Sigmoid colon (tissue), 7 donors: Measurements from ENCODE around the gene PPT1. TPM values are rescaled to one million over a fixed set of nuclear protein-coding genes. Genes with fewer than 3 reads are reported as not detected.
A peak's percentile ranks its signal among the peaks of the same experiment; 100 is the strongest.

ENCODE experiments used
- DNase-seq: peaks from one replicate; pipeline ENCODE4 v3.0.0-alpha.2; 2019
- H3K27ac ChIP-seq, 4 donors: fragments of 200-600 bp; sonication (generic); one replicate each; pipeline ENCODE4 v1.5.1; 2016 to 2019; ENCODE audit warnings: mild to moderate bottlenecking in 1 of 4
- H3K27me3 ChIP-seq, 3 donors: fragments of 200-600 bp; sonication (generic); one replicate each; pipeline ENCODE4 v1.5.1; 2019; ENCODE audit warnings: mild to moderate bottlenecking in 1 of 3
- H3K36me3 ChIP-seq, 4 donors: fragments of 200-600 bp; sonication (generic); one replicate each; pipeline ENCODE4 v1.5.1; 2016 to 2019
- H3K4me1 ChIP-seq, 4 donors: fragments of 200-600 bp; sonication (generic); one replicate each; pipeline ENCODE4 v1.5.1; 2017 to 2019
- H3K4me3 ChIP-seq, 4 donors: fragments of 200-600 bp; sonication (generic); one replicate each; pipeline ENCODE4 v1.5.1; 2017 to 2019; ENCODE audit warnings: mild to moderate bottlenecking in 2 of 4, moderate library complexity in 1 of 4
- H3K9me3 ChIP-seq, 4 donors: fragments of 200-600 bp in 3 of 4; sonication (generic) in 3 of 4; one replicate each; pipeline versions ENCODE4 v1.5.1 to v1.6.1; 2013 to 2019
- EP300 ChIP-seq, 4 donors: sonication (generic); formaldehyde crosslinking; IDR thresholded peaks; one replicate each; pipeline ENCODE4 v1.6.1; 2017; ENCODE audit warnings: antibody characterized with exemption in 4 of 4
- POLR2A ChIP-seq, 2 donors: fragments of 450-650 bp; IDR thresholded peaks; one replicate each; pipeline ENCODE4 v1.6.1; 2016; ENCODE audit warnings: antibody characterized with exemption in 2 of 2, mild to moderate bottlenecking in 2 of 2, moderate library complexity in 2 of 2
- POLR2AphosphoS5 ChIP-seq, 4 donors: sonication (generic); formaldehyde crosslinking; IDR thresholded peaks; one replicate each; pipeline ENCODE4 v1.6.1; 2017; ENCODE audit warnings: antibody characterized with exemption in 4 of 4
- WGBS, 2 donors: extraction: QIAGEN DNeasy Blood & Tissue Kit; methylation state at CpG; one replicate each; pipeline ENCODE4 v1.1.7; 2013; 5-methylcytosine and 5-hydroxymethylcytosine counted together
- intact Hi-C: fragments of 100-400 bp; cut with DNase I; formaldehyde crosslinking; loops from one replicate; pipeline ENCODE4 v1.15.1; 2023
- polyA plus RNA-seq, 3 donors: library from polyadenylated mRNA; stranded (reverse); fragments of 200-250 nt; gene quantifications; one replicate each; pipeline ENCODE4 v1.2.3, GENCODE V29; 2013
- total RNA-seq, 4 donors: library from RNA; depleted of rRNA; stranded (reverse); fragments of >200 nt; gene quantifications; one replicate each; pipeline ENCODE4 v1.1.0, GENCODE V29; 2016
- TF ChIP-seq, protein P1 (sequence below), 4 experiments: fragments of 450-650 bp in 3 of 4; fragments of 200-600 bp in 1 of 4; IDR thresholded peaks; one replicate each; pipeline ENCODE4 v1.5.1; 2016 to 2019; ENCODE audit warnings: antibody characterized with exemption in 4 of 4, mild to moderate bottlenecking in 3 of 4, moderate library complexity in 2 of 4
- donor health status: healthy with polysubstance abuse.
- donor health status: Bipolar disorder and iron deficiency.
- donor health status: healthy.

The PPT1 gene
- total and polyA plus RNA-seq, 7 donors, result 10.2 to 86.7 (median 74.2) TPM

DNA sequence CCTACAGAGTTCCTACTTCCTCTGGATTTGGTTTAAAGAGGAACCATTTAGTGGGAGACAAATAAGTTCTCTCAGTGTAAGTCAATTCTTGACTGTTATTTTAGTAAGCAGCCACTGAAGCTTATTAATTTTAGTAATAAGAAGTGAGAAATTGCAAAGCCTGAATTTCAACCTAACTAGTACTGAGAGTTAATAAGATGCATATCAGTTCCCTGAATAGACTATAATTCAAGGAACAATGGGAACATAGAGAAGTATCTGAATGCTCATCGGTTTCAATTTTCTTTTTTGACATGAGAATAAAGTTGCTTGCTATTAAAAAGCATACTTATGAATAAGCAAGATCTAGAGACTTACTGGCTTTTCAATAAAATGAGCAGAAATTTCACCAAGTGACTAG is 8.0 kb upstream of the PPT1 start:
- 80 to 82% methylated on average over 1 of the region's 1 CpG for whole genome bisulfite sequencing, 2 donors
- TF ChIP-seq, protein P1, sequence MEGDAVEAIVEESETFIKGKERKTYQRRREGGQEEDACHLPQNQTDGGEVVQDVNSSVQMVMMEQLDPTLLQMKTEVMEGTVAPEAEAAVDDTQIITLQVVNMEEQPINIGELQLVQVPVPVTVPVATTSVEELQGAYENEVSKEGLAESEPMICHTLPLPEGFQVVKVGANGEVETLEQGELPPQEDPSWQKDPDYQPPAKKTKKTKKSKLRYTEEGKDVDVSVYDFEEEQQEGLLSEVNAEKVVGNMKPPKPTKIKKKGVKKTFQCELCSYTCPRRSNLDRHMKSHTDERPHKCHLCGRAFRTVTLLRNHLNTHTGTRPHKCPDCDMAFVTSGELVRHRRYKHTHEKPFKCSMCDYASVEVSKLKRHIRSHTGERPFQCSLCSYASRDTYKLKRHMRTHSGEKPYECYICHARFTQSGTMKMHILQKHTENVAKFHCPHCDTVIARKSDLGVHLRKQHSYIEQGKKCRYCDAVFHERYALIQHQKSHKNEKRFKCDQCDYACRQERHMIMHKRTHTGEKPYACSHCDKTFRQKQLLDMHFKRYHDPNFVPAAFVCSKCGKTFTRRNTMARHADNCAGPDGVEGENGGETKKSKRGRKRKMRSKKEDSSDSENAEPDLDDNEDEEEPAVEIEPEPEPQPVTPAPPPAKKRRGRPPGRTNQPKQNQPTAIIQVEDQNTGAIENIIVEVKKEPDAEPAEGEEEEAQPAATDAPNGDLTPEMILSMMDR (IDR thresholded peaks at IDR 0.05), result no peak
- no peak for TF ChIP-seq EP300 (IDR thresholded peaks at IDR 0.05)
- TF ChIP-seq POLR2A (IDR thresholded peaks at IDR 0.05), result no peak
- TF ChIP-seq POLR2AphosphoS5 (IDR thresholded peaks at IDR 0.05), result no peak
- Histone ChIP-seq H3K27ac (no peak overlapping the region), H3K27me3 (no peaks in the 10 kb centered on the region), H3K9me3 (peaks cover 0 to 4% (median 2%) of the 10 kb centered on the region in 4 donors), H3K4me3 (no peak overlapping the region), H3K36me3 (no peaks in the 10 kb centered on the region), H3K4me1 (no peaks in the 10 kb centered on the region)
- intact Hi-C loops, result no loop called here
- DNase-seq, result no peak

DNA sequence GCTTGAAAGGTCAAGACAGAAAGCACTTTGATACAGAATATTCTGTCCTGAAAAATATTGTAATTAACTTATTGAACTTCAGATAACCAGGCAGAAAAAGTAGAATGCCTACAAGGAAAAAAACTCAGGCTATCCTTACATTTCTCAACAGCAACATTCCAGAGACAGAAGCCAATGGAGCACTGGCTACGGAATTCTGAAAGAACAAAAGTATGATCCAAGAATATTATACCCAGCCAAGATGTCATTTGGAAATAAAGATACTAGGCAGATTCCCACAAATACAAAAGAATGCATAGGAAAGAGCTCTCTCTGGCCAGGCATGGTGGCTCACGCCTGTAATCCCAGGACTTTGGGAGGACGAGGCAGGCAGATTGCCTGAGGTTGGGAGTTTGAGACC is 5.8 kb upstream of the PPT1 start:
- WGBS, 2 donors, result 95 to 96% methylated on average over 3 of the region's 3 CpGs
- no peak overlapping the region for H3K27ac ChIP-seq
- no peaks in the 10 kb centered on the region for H3K9me3 ChIP-seq
- no peak for DNase-seq
- no peaks in the 10 kb centered on the region for H3K27me3 ChIP-seq
- TF ChIP-seq, protein P1 (IDR thresholded peaks at IDR 0.05), result no peak
- no peak for TF ChIP-seq EP300 (IDR thresholded peaks at IDR 0.05)
- TF ChIP-seq POLR2A (IDR thresholded peaks at IDR 0.05), result no peak
- no peaks in the 10 kb centered on the region for H3K36me3 ChIP-seq
- intact Hi-C loops, result no loop called here
- no peaks in the 10 kb centered on the region for H3K4me1 ChIP-seq
- H3K4me3 ChIP-seq, result no peak overlapping the region

GRCh38 chr1:40102038-40102437 is 5.0 kb upstream of the PPT1 start:
- TF ChIP-seq EP300 (IDR thresholded peaks at IDR 0.05) (no peak), POLR2A (IDR thresholded peaks at IDR 0.05) (no peak)
- H3K4me3 ChIP-seq, result no peak overlapping the region
- H3K36me3 ChIP-seq, result no peaks in the 10 kb centered on the region
- no peak for DNase-seq
- H3K27ac ChIP-seq, result no peak overlapping the region
- intact Hi-C loops, result no loop called here
- H3K9me3 ChIP-seq, result no peaks in the 10 kb centered on the region
- WGBS, 2 donors, result 82 to 89% methylated on average over 1 of the region's 1 CpG
- H3K27me3 ChIP-seq, result no peaks in the 10 kb centered on the region
- H3K4me1 ChIP-seq, result peaks cover 0 to 7% (median 6%) of the 10 kb centered on the region in 4 donors

DNA sequence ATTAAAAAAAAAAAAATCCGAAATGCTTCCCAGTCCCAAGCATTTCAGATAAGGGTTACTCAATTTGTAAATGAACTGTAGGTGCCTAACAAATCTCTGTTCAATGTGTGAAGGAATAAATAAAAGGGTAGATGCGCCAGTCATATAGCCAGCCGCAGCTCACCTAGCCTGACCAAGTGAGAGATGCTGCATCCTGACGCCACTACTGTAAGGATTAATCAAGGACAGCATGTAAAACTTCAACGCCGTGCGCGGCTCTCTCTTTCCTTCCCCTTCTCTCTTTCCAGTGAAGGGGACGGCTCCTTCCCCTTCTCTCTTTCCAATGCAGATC is 441 bp downstream of the PPT1 start:
- Histone ChIP-seq H3K9me3 (no peaks in the 10 kb centered on the region), H3K27ac (peak overlapping the region; percentile 57 to 74 (median 70)), H3K4me1 (peaks cover 0 to 14% (median 7%) of the 10 kb centered on the region in 4 donors), H3K4me3 (peak overlapping the region; percentile 45 to 72 (median 61)), H3K36me3 (peaks cover 0 to 10% (median 0%) of the 10 kb centered on the region in 4 donors), H3K27me3 (no peaks in the 10 kb centered on the region)
- DNase-seq, result no peak
- WGBS, 2 donors, result 6 to 11% methylated on average over 9 of the region's 9 CpGs
- no peak for TF ChIP-seq POLR2AphosphoS5 (IDR thresholded peaks at IDR 0.05)
- TF ChIP-seq POLR2A (IDR thresholded peaks at IDR 0.05), result no peak
- TF ChIP-seq EP300 (IDR thresholded peaks at IDR 0.05), result no peak
- TF ChIP-seq, protein P1 (IDR thresholded peaks at IDR 0.05), result no peak
- intact Hi-C loops, result no loop called here

- TF ChIP-seq POLR2AphosphoS5 (IDR thresholded peaks at IDR 0.05), result no peak
- TF ChIP-seq, protein P1 (IDR thresholded peaks at IDR 0.05), result no peak
- no peak for TF ChIP-seq EP300 (IDR thresholded peaks at IDR 0.05)
- TF ChIP-seq POLR2A (IDR thresholded peaks at IDR 0.05), result no peak
- no peaks in the 10 kb centered on the region for H3K27me3 ChIP-seq
- H3K4me1 ChIP-seq, result peaks cover 0 to 14% (median 7%) of the 10 kb centered on the region in 4 donors
- DNase-seq, result no peak
- intact Hi-C loops, result no loop called here
- WGBS, 2 donors, result 90 to 97% methylated on average over 3 of the region's 3 CpGs
- H3K36me3 ChIP-seq, result peaks cover 0 to 18% (median 4%) of the 10 kb centered on the region in 4 donors
- H3K9me3 ChIP-seq, result no peaks in the 10 kb centered on the region
- no peak overlapping the region for H3K27ac ChIP-seq
- no peak overlapping the region for H3K4me3 ChIP-seq
Measured at GRCh38 chr1:40095806-40096205, 1.2 kb downstream of the PPT1 start.
